SH-SY5Y (cell line): ENCODE data around the gene CDH5.

ENCODE experiments used
- GATA2 ChIP-seq: IDR thresholded peaks from 2 replicates; pipeline ENCODE4 v1.6.1; 2011; ENCODE audit warnings: mild to moderate bottlenecking, low read depth, low read length
- GATA3 ChIP-seq: IDR thresholded peaks from 2 replicates; pipeline ENCODE4 v1.6.1; 2011; ENCODE audit warnings: low read depth, mild to moderate bottlenecking, low read length, moderate library complexity

The CDH5 gene

DNA sequence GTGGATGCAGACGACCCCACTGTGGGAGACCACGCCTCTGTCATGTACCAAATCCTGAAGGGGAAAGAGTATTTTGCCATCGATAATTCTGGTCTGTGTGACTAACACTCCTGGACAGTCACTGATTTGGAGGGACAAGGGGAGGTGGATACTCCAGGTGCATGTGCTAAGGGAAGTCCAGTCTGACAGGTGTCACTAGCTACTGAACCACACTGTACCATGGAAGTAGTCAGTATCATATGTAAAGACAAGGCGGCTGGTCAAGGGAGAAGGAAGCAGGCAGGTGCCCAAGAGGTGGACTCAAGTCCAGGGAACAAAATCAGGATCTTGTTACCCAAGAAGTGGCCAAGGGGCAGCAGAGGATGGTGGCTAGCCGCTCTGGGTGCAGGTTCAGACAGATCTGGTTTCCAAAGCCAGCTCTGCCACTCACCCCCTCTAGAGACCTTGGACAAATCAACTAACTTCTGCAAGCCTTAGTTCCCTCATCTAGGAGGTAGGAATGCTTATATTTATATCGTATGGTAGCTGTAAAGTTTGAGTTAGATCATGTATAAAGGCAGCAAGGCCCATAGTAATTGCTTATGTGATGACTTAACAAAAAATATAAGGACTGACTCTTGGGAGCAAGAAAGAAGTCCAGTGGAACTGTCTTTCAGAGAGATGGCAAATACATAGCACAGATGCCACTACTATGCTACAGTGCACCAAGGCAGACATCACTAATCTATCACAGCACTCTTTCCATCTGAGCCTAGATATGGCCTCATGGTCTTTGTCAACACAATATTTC is 22.1 kb downstream of the CDH5 start:
- no peak for TF ChIP-seq GATA3
- no peak for TF ChIP-seq GATA2

DNA sequence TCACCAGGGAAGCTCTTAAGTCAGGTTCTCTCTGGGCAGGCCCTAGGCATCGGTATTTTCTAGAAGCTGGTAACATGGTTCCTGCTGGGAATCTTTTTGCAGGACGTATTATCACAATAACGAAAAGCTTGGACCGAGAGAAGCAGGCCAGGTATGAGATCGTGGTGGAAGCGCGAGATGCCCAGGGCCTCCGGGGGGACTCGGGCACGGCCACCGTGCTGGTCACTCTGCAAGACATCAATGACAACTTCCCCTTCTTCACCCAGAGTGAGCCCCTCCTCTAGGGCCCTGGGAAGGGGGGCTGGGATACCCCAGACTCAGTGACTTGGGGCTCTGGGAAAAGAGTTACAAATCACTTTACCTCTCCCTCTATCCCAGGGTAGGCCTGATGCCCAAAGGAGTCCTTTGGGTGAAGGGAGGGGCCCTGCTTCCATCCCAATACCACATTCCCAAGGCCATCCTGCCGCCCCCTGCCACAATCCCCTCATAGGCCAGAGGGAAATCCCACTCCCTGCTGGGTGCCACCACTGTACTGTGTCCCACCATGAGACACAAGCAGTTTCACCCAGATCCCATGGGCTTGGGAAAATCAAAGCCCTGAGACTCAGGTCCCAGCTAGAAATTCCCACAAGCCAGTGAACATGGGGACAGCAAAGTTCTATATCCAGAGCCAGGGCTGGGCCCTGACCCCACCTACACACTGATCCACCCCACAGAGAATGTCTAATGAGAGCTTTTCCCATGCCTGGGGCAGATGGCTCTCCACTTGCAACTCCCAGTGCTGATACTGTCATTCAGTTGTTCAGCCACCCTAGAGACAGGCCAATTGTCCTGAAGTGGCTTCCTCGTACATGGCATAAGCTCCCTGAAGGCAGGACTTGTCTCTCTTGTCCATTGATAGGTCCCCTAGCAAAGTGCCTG is 23.0 kb downstream of the CDH5 start:
- TF ChIP-seq GATA3 = no peak
- no peak for TF ChIP-seq GATA2

DNA sequence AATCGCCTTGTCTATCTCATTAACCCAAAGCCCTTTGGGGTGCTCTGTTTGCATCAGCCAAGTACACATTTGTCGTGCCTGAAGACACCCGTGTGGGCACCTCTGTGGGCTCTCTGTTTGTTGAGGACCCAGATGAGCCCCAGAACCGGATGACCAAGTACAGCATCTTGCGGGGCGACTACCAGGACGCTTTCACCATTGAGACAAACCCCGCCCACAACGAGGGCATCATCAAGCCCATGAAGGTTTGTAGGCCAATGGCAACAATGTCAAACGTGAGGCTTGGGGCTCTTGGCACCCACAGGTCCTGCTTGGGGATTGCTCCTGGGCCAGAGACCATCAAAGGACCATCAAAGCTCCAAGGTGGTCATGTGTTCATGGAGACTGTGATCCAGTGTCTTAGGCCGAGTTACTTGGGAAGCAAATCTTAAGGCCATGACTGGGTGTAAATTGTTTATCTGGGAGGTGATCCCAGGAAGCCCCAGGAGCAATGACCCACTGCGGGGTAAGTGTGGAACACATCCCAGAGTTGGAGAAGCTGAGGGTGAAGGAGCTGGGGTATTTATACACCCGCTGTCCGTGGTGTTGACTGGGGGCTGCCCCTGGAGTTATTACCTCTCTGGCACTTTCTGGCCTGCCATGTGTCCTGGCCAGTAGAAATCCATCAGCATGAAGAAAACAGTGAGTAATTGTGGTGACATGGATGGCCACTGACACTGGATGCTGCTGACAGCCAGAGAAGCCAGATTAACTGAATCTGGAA is 24.0 kb downstream of the CDH5 start:
- no peak for TF ChIP-seq GATA3
- TF ChIP-seq GATA2 = no peak

DNA sequence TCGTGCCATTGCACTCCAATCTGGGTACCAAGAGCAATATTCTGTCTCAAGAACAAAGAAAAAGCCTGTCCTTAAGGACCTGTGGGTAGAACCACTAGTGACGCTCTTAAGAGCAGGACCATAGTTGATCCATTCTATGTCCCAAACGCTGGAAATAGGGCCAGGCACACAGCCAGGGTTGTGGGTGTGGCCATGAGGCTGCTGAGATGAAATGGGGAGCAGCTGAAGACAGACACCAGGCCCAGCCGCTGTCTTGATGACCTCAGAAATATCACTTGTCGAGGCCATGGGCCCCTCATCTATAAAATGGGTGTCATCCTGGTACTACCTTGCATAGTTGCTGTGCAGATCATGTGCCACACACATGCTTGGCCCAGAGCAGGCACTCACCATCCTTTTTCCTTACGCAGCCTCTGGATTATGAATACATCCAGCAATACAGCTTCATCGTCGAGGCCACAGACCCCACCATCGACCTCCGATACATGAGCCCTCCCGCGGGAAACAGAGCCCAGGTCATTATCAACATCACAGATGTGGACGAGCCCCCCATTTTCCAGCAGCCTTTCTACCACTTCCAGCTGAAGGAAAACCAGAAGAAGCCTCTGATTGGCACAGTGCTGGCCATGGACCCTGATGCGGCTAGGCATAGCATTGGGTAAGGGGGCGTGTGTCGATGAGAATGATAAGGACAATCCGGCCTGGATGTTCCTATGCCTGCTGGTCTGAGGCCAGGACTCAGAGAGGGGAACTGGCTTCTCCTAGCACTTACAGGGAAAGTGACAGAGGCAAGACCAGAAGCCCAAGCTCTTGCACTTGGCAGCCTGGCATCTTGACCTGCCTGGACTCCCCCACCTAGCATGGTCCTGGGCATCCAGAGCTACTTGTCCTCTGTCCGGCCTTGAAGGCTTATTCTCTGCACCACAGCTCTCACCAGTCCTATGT is 25.5 kb downstream of the CDH5 start:
- TF ChIP-seq GATA2 = no peak
- no peak for TF ChIP-seq GATA3

DNA sequence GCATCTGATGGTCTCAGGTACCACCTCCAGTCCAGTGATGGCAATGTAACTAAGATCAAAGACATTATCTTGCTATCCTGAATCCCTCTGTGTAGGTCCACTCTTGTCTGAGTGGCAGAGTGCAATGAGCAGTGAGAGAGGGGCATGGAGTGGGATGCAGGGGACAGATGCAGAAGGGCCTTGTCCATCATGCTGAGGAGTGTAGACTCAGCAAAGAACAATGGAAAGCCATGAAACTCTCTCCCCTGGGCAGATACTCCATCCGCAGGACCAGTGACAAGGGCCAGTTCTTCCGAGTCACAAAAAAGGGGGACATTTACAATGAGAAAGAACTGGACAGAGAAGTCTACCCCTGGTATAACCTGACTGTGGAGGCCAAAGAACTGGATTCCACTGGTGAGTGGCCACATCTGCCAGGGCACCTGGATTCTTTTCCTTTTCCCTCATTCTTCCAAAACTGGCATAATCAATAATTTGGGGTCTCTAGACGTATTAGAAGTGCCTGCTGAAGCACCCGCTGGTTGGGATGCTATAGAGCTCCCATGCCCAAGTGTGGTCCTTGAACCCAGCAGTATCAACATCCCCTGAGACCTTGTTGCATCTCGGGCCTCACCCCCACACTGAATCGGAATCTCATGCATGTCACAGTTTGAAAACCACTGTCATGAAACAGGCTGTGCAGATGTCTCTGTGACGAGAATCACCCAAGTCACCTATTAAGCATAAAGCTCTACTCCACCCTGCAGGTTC is 29.5 kb downstream of the CDH5 start:
- no peak for TF ChIP-seq GATA2

DNA sequence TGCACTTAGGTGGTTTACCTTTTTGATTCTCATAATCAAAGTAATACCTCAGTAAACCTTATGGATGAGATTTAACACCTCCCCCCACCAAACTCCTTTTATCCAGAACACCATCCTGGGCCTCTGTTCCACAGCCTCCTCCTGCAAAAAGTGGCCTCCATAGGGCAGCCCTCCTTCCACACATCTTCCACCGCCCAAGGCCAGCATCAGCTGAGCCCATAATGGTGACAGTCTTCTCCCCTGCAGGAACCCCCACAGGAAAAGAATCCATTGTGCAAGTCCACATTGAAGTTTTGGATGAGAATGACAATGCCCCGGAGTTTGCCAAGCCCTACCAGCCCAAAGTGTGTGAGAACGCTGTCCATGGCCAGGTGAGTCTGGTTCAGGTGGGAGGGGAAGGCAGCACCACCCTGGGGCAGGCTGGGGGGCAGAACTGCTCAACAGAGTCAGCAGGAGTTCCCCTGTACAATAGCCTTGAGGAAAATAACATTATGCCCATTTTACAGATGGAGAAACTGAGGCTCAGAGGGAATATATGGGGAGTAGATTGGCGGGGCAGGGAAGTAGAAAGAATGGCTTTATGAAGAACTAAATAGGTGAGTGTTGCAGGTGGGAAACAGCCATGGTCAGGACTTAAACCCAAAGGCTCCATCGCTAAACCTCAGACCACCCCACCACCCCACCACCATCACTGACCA is 31.4 kb downstream of the CDH5 start:
- TF ChIP-seq GATA3 = no peak
- no peak for TF ChIP-seq GATA2

DNA sequence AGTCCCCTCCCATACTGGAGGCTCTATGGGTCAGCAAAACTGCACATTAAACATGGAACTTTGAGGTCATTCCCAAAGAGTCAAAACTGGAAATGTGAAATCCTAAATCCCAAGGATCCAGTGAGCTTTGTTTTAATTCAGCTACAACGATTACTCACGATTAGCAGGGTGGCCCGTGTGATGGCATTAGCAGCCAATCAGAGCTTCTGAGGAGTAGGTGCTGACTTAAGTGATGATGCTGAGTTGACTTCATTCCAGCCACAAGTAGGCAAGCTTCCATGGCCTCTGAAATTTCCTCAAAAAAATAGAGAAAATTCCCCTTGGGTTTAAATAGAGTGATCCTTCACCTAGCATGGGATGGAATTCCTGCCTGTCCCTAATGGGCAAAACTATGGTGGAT is 32.5 kb downstream of the CDH5 start:
- TF ChIP-seq GATA2 (no peak), GATA3 (no peak)

DNA sequence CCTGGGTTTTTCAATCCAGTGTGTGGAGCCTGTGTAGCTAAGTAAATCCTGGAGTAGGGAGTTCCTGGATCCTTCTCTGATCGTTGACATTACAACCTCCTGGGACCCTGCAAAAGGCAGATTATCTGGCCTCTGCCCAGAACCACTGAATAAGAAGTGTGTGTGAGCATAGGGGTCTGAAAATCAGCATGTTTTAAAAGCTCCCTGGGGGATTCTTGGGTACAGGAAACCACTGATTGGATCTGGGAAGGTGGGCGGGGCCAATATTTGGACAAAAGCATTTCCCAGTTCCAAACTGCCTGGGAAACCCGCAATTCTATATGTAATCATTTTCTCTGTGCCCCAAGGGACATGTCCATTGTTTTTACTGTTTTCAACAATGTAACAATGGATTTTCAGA is 33.4 kb downstream of the CDH5 start:
- TF ChIP-seq GATA3 (no peak), GATA2 (no peak)

DNA sequence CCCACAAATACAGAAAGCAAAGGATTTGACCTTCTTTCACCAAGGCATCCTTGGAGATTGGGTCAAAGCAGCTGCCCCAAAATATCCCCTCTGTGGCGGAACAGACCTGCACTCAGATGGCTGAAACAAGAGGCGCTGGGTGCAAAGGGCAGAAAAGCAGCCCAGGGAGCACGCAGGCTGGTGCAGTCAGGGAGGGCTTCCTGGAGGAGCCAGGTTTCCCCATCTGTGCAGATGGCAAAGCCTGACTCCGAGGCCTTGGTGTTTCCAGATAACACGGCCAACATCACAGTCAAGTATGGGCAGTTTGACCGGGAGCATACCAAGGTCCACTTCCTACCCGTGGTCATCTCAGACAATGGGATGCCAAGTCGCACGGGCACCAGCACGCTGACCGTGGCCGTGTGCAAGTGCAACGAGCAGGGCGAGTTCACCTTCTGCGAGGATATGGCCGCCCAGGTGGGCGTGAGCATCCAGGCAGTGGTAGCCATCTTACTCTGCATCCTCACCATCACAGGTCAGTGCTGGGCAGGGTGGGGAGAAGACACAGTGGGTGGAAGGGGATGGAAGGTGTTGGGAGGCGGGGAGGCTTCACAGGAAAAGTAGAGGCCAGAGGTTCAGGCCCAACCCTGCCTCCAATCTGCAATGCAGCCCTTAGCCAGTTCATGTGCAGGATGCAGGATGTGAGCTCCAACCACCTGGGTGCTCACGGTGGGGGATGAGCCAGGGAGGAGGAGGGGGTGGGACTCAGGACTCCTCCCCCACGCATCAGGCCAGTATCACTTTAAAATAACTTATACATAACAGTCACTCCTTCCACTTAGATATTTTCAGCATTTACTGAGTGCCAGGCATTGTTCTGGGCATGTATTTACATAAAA is 34.3 kb downstream of the CDH5 start:
- TF ChIP-seq GATA2 (no peak), GATA3 (no peak)

DNA sequence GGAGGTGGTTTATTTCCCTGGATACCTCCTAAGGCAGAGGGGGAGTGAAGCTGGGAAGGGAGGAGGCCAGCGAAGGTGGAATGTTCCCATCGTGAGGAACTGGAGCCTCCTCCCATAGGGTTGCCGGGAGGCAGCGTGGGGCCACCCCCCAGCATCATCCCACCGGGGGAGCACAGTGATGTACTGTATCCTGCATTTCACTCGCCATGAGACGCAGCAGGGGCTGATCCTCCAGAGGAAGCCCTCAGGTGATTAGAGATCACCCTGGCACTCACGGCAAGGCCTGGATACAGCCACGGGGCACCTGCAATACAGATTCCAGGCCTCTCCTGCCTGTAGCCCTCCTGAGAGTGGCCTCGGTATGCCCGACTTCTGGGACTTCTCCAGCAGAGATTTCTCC is 35.1 kb downstream of the CDH5 start:
- TF ChIP-seq GATA3 = no peak
- TF ChIP-seq GATA2 = no peak

DNA sequence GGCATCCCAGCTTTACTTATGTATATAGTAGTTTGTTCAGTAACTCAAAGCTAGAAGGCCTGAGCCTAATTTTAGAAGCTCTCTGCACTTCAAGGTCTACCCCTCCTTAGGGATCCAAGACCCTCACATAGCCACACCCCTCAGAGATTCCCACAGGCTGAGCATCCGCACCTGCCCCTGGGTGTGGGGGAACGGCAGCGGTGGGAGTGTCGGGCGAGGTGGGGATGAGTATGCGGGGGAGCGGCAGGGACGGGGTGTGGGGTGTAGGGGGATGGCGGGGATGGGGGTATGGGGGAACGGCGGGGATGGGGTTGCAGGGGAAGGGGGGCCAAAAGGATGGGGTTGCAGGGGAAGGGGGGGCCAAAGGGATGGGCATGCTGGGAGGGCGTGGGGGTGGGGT is 35.7 kb downstream of the CDH5 start:
- TF ChIP-seq GATA3 (no peak), GATA2 (no peak)
